ENCODE measurements around the gene TDRD3.

TDRD3 gene

GRCh38 chr13:60433505-60433904 lies 36.5 kb downstream of the TDRD3 start:
- TF ChIP-seq ZNF384 (IDR thresholded peaks at IDR 0.05) = no peak
- no peak for TF ChIP-seq FOXA1 (IDR thresholded peaks at IDR 0.05)
- no peak for TF ChIP-seq ARNT (IDR thresholded peaks at IDR 0.05)
- TF ChIP-seq NFRKB (IDR thresholded peaks at IDR 0.05) = no peak
- TF ChIP-seq HDGF (IDR thresholded peaks at IDR 0.05; ENCODE audit: borderline replicate concordance) = no peak
- no peak for TF ChIP-seq ELF4 (IDR thresholded peaks at IDR 0.05)
- TF ChIP-seq LEF1 (IDR thresholded peaks at IDR 0.05; ENCODE audit: borderline replicate concordance) = no peak
- TF ChIP-seq PKNOX1 (IDR thresholded peaks at IDR 0.05) = no peak
- no peak for TF ChIP-seq SP1 (IDR thresholded peaks at IDR 0.05)
- no peak for TF ChIP-seq TARDBP (IDR thresholded peaks at IDR 0.05)
- TF ChIP-seq BHLHE40 (IDR thresholded peaks at IDR 0.05; ENCODE audit: borderline replicate concordance) = no peak
- no peak for TF ChIP-seq CTBP1 (IDR thresholded peaks at IDR 0.05; ENCODE audit: borderline replicate concordance)
- no peak for TF ChIP-seq FOXK2 (IDR thresholded peaks at IDR 0.05)
- ChIA-PET CTCF (no interaction called here), POLR2A (no interaction called here)
- DNase-seq (ENCODE audit: extremely low spot score) = no peak

GRCh38 chr13:60435762-60436374 lies 38.8 kb downstream of the TDRD3 start:
- ChIA-PET CTCF (no interaction called here), POLR2A (no interaction called here)
- no peak for TF ChIP-seq HDGF (IDR thresholded peaks at IDR 0.05; ENCODE audit: borderline replicate concordance)
- TF ChIP-seq TARDBP (IDR thresholded peaks at IDR 0.05) = no peak
- TF ChIP-seq FOXM1 (IDR thresholded peaks at IDR 0.05; ENCODE audit: borderline replicate concordance) = no peak
- no peak for TF ChIP-seq LEF1 (IDR thresholded peaks at IDR 0.05; ENCODE audit: borderline replicate concordance)
- no peak for TF ChIP-seq FOXK2 (IDR thresholded peaks at IDR 0.05)
- no peak for TF ChIP-seq SP1 (IDR thresholded peaks at IDR 0.05)
- TF ChIP-seq L3MBTL2 (conservative IDR thresholded peaks at IDR 0.05) = no peak
- TF ChIP-seq ZNF384 (IDR thresholded peaks at IDR 0.05) = no peak
- no peak for TF ChIP-seq NFRKB (IDR thresholded peaks at IDR 0.05)
- no peak for TF ChIP-seq PKNOX1 (IDR thresholded peaks at IDR 0.05)
- TF ChIP-seq BHLHE40 (IDR thresholded peaks at IDR 0.05; ENCODE audit: borderline replicate concordance) = no peak
- no peak for TF ChIP-seq CTBP1 (IDR thresholded peaks at IDR 0.05; ENCODE audit: borderline replicate concordance)
- TF ChIP-seq SUZ12 (IDR thresholded peaks at IDR 0.05) = no peak
- DNase-seq (ENCODE audit: extremely low spot score) = no peak

GRCh38 chr13:60439201-60439600 lies 42.2 kb downstream of the TDRD3 start:
- no peak for TF ChIP-seq L3MBTL2 (conservative IDR thresholded peaks at IDR 0.05)
- no peak for TF ChIP-seq FOXK2 (IDR thresholded peaks at IDR 0.05)
- TF ChIP-seq NFRKB (IDR thresholded peaks at IDR 0.05) = no peak
- TF ChIP-seq TARDBP (IDR thresholded peaks at IDR 0.05) = no peak
- TF ChIP-seq BHLHE40 (IDR thresholded peaks at IDR 0.05; ENCODE audit: borderline replicate concordance) = no peak
- no peak for TF ChIP-seq SP1 (IDR thresholded peaks at IDR 0.05)
- TF ChIP-seq CTBP1 (IDR thresholded peaks at IDR 0.05; ENCODE audit: borderline replicate concordance) = no peak
- TF ChIP-seq PKNOX1 (IDR thresholded peaks at IDR 0.05) = no peak
- TF ChIP-seq HDGF (IDR thresholded peaks at IDR 0.05; ENCODE audit: borderline replicate concordance) = no peak
- no peak for TF ChIP-seq FOXA1 (IDR thresholded peaks at IDR 0.05)
- no peak for TF ChIP-seq ZNF384 (IDR thresholded peaks at IDR 0.05)
- TF ChIP-seq FOXM1 (IDR thresholded peaks at IDR 0.05; ENCODE audit: borderline replicate concordance) = no peak
- ChIA-PET CTCF (interaction anchor here (0.6 kb wide), 1 partner anchor 1195 kb away, joined by 3 read pairs; no protein-coding TSS in a partner anchor), POLR2A (no interaction called here)
- no peak for DNase-seq (ENCODE audit: extremely low spot score)

GRCh38 chr13:60441761-60442160 lies 44.7 kb downstream of the TDRD3 start:
- CTCF ChIA-PET = no interaction called here
- POLR2A ChIA-PET = no interaction called here
- no peak for TF ChIP-seq FOXA1 (IDR thresholded peaks at IDR 0.05)
- no peak for DNase-seq (ENCODE audit: extremely low spot score)

- CTCF ChIA-PET = interaction anchor here (0.8 to 1.4 kb wide), 2 partner anchors 18 to 171 kb away, joined by 3 read pairs; no protein-coding TSS in a partner anchor
- POLR2A ChIA-PET = no interaction called here
- DNase-seq (ENCODE audit: extremely low spot score) = peak; percentile 30
- no peak for TF ChIP-seq SUZ12 (IDR thresholded peaks at IDR 0.05)
- no peak for TF ChIP-seq BHLHE40 (IDR thresholded peaks at IDR 0.05; ENCODE audit: borderline replicate concordance)
- no peak for TF ChIP-seq PKNOX1 (IDR thresholded peaks at IDR 0.05)
- no peak for TF ChIP-seq ARNT (IDR thresholded peaks at IDR 0.05)
- TF ChIP-seq FOXK2 (IDR thresholded peaks at IDR 0.05) = no peak
- TF ChIP-seq FOXA1 (IDR thresholded peaks at IDR 0.05) = no peak
- no peak for TF ChIP-seq LEF1 (IDR thresholded peaks at IDR 0.05; ENCODE audit: borderline replicate concordance)
- TF ChIP-seq NFRKB (IDR thresholded peaks at IDR 0.05) = no peak
- no peak for TF ChIP-seq SP1 (IDR thresholded peaks at IDR 0.05)
- no peak for TF ChIP-seq FOXM1 (IDR thresholded peaks at IDR 0.05; ENCODE audit: borderline replicate concordance)
- TF ChIP-seq ELF4 (IDR thresholded peaks at IDR 0.05) = no peak
- TF ChIP-seq TARDBP (IDR thresholded peaks at IDR 0.05) = no peak
- no peak for TF ChIP-seq ZNF384 (IDR thresholded peaks at IDR 0.05)
- TF ChIP-seq L3MBTL2 (conservative IDR thresholded peaks at IDR 0.05) = no peak
- no peak for TF ChIP-seq CTBP1 (IDR thresholded peaks at IDR 0.05; ENCODE audit: borderline replicate concordance)
- no peak for TF ChIP-seq HDGF (IDR thresholded peaks at IDR 0.05; ENCODE audit: borderline replicate concordance)
Measured at GRCh38 chr13:60448907-60449510, 52.0 kb downstream of the TDRD3 start.
